Measurements from ENCODE around the gene TMUB1.

DNA sequence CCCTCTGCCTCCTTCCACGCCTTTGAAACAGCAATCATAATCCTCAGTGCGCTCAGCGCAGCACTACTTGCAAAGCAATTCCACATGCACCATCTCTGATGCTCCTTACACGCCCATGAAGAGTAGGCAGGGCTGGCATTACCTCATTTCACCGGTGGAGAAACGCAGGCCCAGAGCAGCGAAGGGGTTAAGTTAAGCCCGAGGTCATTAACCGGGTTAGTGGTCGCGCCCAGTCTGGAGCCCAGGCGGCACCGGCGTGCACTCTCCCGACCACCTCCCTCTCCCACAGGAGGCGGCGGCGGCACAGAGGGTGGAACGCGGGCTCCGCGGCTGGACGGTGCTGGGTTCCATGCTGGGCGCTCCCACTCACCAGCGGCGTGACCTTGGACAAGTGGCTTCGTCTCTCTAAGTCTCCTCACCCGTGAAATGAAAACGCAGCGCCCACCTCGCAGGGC, 3.2 kb downstream of the TMUB1 start:
- TF ChIP-seq POLR2A (IDR thresholded peaks at IDR 0.05; ENCODE audit: low read depth, low read length) = no peak
- no peak for TF ChIP-seq TAF1 (IDR thresholded peaks at IDR 0.05; ENCODE audit: low read depth, low read length)
- 0 out of 2 replicates have a peak, but pooled peaks have one; percentile 5 for TF ChIP-seq POLR2AphosphoS5 (IDR thresholded peaks at IDR 0.05; ENCODE audit: low read depth, low read length)
